ENCODE measurements around the gene DOCK3.
"Not testable (repeated sequence)": the region's sequence is repeated elsewhere in the genome, so short reads cannot be mapped to it uniquely, and the experiment has no call there.

The DOCK3 gene

DNA sequence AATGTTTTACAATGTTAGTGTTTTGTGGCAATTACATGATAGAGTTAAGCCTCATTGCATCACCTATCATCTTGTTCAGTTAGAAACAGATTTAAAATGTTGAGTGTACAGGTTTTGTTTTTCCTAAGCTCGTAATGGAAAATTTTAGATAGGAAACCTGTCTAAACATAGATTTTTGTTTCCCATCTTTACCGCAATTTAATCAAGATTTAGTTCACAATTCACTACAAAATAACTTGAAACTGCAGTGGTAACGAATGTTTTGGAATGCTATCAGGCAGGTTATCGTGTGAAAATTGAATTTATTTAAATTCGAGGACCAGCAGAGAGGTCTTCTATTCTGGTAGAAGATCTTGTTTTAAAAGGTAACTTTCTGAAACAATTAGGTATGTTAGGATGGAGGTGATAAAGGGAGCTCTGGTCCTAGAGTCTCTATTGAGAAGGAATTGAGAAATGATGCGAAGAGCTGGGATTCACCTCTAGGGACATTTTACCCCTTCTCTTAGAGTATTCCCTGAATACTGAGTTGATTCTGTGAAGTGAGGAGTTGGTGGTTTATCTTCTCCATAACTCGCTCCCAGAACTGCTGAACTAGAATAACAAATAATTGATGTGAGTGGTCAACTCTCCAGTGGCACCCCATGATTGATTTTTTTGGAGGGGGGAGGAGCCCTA, 1.4 kb downstream of the DOCK3 start:
- DNase-seq (ENCODE audit: low spot score) = no peak

DNA sequence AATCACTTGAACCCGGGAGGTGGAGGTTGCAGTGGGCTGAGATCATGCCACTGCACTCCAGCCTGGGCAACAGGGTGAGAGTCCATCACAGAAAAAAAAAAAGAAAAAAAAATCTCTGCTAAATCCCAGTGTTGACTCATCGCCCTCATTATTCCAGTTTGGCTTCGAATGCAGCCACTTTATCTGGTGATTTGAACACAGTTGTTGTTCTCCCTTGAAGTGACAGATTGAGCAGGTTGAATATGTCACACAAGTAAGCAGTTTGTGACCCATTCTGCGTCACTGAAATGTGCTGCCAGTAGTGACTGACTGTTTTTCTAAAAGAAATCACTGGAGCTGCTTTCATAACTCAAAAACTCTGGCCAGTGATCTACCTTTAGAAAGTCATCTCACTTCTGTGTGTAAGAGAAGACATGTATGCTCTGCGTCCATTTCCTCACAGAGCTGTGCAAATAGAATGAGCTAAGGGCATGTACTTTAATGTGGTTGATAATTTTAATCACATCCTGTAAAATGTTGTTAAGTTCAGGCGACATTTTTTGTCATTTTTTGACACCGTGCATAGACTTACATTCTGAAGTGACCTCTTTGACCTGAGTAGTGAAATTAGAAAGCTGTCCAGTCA, 12.5 kb downstream of the DOCK3 start:
- DNase-seq (ENCODE audit: low spot score) = no peak

DNA sequence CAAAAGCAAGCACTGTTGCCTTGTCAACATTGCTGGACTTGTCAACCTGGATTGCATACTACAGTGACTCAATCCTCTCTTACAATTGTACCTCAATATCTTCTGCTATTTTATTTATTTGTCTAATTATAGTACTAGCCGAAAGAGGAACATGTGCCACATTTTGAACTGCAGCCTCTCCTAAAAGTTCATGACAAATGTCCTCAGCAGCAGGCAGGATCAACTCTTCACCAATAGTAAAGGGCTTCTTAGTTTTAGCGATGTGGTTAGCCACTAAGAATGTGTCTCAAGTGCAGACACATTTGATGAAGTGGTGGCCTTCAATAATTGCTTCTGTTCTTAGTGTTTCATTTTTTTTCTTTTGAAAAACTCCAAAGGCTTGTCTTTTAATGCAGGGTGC, 13.2 kb downstream of the DOCK3 start:
- no peak for DNase-seq (ENCODE audit: low spot score)

DNA sequence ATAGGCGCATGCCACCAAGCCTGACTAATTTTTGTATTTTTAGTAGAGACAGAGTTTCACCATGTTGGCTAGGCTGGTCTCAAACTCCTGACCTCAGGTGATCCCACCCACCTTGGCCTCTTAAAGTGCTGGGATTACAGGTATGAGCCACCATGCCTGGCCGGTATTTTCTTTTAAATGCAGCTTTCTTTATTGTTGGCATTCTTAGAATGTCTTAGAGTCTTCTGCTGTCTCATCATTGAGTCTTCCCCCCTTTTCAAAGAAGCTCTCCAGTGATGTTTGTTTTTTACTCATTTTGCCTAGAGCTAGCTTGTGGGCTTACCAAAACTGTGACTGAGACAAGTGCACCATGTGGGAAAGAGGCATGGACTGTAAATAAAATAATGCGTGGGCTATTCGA, 13.9 kb downstream of the DOCK3 start:
- not testable (repeated sequence) for DNase-seq (ENCODE audit: low spot score)

DNA sequence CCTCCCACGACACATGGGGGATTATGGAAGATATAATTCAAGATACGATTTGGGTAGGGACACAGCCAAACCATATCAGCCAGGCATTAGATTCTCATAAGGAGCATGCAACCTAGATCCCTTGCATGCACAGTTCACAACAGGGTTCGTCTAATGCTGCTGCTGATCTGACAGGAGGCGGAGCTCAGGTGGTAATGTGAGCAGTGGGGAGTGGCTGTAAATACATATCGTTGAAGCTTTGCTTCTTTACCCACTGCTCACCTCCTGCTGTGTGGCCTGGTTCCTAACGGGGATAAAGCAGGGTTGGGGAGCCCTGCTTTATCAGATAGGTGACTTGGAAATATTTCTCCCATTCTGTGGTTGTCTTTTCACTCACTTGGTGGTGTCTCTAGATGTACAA, 14.8 kb downstream of the DOCK3 start:
- DNase-seq (ENCODE audit: low spot score) = no peak

DNA sequence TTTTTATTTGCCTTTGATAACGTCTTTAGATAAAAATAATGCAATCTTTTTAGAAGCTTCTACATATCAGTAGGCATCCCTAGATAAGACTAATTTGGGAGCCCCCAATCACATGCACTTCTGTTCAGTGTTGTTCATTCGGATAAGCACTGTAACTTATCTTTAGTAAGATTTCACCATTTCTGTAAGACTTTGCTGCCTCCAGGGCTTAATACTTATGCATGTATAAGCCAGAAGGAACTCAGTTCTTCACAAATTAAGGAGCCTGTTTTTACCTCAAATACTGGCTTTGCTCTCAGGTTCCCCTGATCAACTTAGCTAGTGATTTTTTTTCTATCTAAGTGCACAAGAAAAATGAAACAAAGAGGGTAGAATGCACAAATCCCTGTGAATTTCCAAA, 20.3 kb downstream of the DOCK3 start:
- no peak for DNase-seq (ENCODE audit: low spot score)

DNA sequence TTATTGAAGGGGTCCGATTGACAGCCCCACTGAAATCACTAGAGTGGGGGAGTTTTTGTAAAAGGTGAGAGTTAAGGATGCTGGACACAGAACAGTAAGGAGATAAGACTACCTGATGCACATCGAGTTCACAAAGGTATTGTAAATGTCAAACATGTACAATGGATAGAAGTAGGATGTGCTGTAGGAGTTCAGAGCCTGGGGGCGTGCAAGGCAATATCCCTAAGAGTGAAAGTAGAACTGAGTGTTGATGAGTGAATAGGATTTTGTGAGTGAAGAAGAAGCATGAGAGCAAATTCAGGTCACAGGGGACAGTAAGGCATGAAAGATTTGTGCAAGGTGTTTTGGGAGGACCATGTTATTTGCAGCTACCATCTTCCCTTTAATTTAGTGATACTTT, 21.5 kb downstream of the DOCK3 start:
- no peak for DNase-seq (ENCODE audit: low spot score)

DNA sequence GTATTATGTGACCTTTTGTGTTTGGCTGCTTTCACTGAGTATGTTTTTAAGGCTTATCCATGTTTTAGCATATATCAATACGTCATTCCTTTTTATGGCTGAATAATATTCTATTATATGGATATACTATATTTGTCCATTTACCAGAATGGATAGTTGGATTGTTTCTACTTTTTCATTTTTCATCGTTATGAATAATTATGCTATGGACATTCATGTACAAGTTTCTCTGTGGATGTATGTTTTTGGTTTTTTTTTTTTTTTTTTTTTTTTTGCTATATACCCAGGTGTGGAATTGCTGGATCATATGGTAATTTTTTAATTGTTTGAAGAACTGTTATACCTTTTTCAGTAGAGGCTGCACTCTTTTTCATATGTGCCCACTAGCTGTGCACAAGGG, 23.5 kb downstream of the DOCK3 start:
- DNase-seq (ENCODE audit: low spot score) = no peak

DNA sequence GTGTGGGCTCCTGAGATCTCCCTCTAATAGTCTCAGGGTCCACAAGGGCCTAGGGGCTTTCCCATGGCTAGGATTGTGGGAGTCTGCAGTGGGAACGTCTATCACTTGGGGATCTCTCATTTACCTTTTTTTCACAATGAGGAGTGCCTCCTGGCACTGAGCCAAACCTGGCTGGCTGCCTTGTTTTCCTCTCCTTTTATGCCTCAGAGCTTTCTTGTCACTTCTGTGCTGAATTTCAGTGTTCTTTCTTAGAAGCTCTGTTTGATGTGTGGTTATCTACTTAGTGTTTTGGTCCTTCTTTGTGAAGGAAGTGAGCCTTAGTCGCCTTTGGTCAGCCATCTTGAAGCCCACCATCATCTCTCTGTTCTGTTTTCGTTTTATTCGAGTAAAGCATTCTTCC, 33.9 kb downstream of the DOCK3 start:
- DNase-seq (ENCODE audit: low spot score) = no peak

DNA sequence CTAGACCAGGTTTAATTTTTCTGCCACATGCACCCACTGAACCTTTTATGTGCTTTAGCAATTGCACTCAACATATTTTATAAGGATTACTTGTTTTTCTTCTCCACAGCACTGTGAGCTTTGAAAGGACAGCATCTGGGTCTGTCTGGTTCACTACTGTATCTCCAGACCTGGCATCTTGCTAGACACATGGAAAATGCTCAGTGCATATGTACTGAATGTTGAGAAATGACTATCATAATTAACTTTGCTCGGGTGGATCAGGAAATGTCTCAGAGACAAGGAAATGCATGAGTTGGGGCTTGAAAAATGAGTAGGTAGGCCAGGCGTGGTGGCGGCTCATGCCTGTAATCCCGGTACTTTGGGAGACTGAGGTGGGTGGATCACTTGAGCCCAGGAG, 40.2 kb downstream of the DOCK3 start:
- no peak for DNase-seq (ENCODE audit: low spot score)

DNA sequence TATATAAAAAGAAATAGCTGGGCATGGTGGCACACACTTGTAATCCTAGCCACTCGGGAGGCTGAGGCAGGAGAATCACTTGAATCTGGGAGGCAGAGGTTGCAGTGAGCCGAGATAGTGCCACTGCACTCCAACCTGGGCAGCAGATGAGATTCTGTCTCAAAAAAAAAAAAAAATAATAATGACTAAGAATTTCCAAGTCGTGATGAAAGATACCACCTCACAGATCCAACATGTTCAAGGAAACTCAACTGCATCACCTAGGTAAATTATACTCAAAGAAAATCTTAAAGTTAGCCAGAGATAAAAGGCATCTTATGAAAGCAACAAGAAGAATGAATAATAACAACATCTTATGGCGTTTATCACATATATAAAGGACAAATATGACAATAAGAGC, 50.1 kb downstream of the DOCK3 start:
- no peak for DNase-seq (ENCODE audit: low spot score)

DNA sequence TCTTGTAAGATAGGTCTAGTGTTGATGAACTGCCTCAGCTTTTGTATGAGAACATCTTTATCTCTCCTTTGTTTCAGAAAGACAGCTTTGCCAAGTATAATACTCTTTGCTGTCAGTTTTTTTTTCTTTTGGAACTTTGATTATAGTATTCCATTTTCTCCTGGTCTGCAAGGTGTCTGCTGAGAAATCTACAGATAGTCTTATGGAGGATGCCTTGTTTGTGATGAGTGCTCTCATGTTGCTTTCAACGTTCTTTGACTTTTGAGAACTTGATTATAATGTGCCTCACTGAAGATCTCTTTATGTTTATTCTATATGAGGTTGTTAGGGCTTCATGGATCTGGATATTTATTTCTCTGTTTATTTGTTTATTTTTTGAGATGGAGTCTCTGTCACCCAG, 60.3 kb downstream of the DOCK3 start:
- DNase-seq (ENCODE audit: low spot score) = no peak

DNA sequence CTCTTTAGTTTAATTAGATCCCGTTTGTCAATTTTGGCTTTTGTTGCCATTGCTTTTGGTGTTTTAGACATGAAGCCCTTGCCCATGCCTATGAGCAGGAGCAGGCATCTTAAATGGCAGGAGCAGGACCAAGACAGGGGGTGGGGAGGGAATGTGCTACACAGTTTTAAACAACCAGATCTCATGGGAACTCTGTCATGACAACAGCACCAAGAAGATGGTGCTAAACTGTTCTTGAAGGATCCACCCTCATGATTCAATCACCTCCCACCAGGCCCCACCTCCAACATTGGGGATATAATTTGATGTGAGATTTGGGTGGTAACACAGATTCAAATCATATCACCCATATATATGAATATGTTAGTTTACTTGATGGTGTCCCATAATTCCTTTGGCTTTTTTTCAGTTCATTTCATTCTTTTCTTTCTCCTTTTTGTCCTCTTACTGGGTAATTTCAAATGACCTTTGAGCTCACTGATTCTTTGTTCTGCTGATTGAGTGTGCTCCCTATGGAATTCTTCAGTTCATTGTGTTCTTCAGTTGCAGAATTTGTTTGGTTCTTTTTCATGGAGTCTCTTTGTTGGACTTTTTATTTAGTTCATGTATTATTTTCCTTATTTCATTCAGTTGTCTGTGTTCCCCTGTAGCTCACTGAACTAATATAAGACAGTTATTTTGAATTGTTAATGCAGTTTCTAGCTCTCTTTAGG, 62.6 kb downstream of the DOCK3 start:
- DNase-seq (ENCODE audit: low spot score) = no peak

DNA sequence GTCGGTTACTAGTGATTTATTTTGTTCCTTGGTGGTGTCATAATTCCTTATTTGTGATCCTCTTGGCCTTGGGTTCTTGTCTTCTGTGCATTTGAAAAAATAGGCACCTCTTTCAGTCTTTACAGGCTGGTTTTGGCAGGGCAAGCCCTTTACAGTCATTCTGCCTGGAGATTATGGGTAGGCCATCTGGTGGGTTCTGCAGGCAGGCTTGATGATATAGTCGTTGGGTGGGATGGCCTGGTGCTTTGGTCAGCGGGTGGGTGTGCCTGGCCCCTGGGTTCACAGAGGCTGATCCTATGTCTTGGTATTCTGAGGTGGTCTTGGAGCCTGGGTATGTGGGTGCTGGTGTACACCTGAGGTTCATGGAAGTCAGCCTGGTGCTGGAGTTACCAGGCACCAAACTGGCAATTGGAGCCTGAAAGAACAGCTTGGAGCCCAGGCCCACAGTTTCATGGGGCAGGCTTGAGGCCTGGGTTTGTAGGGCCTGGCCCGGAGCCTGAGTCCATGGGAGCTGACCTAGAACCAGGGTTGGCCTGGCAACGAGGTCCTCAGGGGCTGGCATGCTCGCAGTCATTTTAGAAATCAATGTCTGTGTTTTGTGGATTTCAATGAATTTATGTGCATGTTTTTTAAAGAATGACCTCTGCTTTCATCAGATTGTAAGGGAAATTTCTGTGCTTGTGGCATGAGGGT, 63.3 kb downstream of the DOCK3 start:
- DNase-seq (ENCODE audit: low spot score) = no peak

DNA sequence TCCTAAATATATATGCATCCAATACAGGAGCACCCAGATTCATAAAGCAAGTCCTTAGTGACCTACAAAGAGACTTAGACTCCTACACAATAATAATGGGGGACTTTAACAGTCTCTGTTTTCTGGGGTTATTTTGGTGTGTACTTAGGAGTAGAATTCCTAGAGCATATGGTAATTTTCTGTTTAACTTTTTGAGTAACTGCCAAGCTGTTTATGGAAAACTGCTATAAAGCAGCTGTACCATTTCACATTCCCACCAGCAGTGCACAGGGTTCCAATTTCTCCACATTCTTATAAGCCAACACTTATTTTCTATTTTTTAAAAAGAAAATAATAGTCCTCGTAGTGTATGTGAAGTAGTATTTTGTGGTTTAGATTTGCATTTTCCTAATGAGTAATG, 68.9 kb downstream of the DOCK3 start:
- DNase-seq (ENCODE audit: low spot score) = no peak

DNA sequence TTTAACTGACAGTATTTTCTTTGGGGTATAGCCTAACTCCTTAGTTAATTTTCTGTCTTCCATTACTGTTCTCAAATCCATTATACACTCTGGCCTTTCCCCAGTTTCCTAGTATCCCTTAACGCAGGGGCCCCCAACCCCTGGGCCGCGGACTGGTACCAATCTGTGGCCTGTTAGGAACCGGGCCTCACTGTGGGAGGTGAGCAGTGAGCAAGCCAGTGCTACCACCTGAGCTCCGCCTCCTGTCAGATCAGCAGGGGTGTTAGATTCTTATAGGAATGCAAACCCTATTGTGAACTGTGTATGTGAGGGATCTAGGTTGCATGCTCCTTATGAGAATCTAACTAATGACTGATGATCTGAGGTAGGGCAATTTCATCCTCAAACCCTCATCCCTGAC, 75.1 kb downstream of the DOCK3 start:
- no peak for DNase-seq (ENCODE audit: low spot score)

DNA sequence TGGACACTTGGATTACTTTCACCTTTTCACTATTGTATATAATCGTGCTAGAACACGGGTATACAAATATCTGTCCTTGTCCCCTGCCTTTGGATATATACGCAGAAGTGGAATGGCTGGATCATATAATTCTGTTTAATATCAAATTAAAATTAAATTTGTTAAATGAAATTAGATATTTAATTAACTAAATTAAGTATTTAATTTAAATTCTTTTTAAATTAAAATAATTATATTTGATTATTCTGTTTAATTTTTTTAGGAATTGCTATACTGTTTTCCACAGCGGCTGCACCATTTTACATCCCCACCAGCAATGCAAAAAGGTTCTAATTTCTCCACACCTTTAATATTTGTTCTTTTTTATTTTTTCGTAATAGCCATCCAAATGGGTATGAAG, 84.3 kb downstream of the DOCK3 start:
- DNase-seq (ENCODE audit: low spot score) = no peak

DNA sequence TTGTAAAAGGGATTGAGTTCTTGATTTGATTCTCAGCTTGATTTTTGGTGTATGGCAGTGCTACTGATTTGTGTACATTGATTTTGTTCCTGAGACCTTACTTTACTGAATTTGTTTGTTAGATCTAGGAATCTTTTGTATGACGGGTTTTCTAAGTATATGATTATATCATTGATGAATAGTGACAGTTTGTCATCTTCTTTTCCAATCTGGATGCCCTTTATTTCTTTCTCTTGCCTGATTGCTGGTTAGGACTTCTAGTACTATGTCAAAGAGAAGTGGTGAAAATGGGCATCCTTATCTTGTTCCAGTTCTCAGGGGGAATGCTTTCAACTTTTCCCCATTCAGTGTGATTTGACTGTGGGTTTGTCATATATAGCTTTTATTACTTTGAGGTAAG, 103.0 kb downstream of the DOCK3 start:
- DNase-seq (ENCODE audit: low spot score) = no peak

DNA sequence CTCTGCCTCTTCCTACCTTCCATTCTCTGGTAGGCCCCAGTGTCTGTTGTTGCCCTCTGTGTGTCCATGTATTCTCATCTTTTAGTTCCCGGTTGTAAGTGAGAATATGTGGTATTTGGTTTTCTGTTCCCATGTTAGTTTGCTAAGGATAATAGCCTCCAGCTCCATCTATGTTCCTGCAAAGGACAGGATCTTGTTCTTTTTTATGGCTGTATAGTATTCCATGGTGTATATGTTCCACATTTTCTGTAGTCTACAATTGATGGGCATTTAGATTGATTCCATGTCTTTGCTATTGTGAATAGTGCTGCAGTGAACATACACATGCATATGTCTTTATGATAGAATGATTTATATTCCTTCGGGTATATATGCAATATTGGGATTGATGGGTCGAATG, 107.0 kb downstream of the DOCK3 start:
- not testable (repeated sequence) for DNase-seq (ENCODE audit: low spot score)

DNA sequence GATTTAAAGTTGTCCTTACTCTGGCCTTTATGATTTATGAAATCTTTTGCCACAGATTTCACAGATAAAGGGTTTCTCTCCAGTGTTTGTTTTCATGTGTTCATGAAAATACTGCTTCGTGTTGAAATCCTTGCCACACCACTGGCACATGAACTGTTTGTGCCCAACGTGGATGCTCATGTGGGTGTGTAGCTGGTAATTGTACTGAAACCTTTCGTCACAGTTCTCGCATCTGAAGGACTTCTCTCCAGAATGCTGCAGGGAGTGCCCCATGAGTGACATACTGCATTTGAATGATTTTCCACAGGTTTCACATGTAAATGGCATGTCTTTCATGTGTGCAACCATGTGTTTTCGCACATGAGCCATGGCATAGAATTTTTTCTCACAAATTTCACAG, 111.9 kb downstream of the DOCK3 start:
- DNase-seq (ENCODE audit: low spot score) = no peak

DNA sequence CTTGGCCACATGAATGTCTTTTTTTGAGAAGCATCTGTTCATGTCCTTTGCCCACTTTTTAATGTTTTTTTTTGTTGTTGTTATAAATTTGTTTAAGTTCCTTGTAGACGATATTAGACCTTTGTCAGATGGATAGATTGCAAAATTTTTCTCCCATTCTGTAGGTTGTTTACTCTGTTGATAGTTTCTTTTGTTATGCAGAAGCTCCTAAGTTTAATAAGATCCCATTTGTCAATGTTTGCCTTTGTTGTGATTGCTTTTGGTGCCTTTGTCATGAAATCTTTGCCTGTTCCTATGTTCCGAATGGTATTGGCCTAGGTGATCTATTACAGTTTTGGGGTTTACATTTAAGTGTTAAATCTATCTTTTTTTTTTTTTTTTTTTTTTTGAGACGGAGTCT, 116.2 kb downstream of the DOCK3 start:
- DNase-seq (ENCODE audit: low spot score) = not testable (repeated sequence)

DNA sequence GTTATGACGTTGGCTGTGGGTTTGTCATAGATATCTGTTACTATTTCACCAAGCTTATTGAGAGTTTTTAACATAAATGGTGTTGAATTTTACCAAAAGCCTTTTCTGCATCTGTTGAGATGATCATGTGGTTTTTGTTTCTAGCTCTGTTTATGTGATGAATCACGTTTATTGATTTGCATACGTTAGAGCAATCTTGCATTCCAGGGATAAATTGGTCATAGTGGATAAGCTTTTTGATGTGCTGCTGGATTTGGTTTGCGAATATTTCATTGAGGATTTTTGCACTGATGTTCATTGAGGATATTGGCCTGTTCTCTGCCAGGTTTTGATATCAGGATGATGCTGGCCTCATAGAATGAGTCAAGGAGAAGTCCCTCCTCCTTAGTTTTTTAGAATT, 117.8 kb downstream of the DOCK3 start:
- no peak for DNase-seq (ENCODE audit: low spot score)

DNA sequence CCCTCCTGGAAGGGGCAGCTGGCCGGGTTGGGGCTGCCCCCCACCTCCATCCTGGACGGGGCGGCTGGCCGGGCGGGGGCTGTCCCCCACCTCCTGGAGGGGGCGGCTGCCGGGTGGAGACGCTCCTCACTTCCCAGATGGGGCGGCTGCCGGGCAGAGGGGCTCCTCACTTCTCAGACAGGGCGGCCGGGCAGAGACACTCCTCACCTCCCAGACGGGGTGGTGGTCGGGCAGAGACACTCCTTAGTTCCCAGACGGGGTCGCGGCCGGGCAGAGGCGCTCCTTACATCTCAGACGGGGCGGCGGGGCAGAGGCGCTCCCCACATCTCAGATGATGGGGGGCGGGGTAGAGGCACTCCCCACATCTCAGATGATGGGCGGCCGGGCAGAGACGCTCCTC, 129.1 kb downstream of the DOCK3 start:
- not testable (repeated sequence) for DNase-seq (ENCODE audit: low spot score)
